Stomach (tissue), 9 donors: ENCODE data around the gene BORCS6. TPM values are rescaled to one million over a fixed set of nuclear protein-coding genes. Genes with fewer than 3 reads are reported as not detected.
A peak's percentile ranks its signal among the peaks of the same experiment; 100 is the strongest.

Source experiments
- DNase-seq, 2 donors: peaks; one replicate each; pipeline versions ENCODE4 v3.0.0 to v3.0.0-alpha.2; 2013 to 2019
- H3K27ac ChIP-seq, 5 donors: fragments of 200-600 bp in 4 of 5; sonication (generic) in 4 of 5; one replicate each; pipeline ENCODE4 v1.5.1; 2013 to 2019; ENCODE audit warnings: mild to moderate bottlenecking in 1 of 5, moderate library complexity in 1 of 5
- H3K27me3 ChIP-seq, 3 donors: fragments of 200-600 bp; sonication (generic); one replicate each; pipeline ENCODE4 v1.5.1; 2017 to 2019; ENCODE audit warnings: mixed run types in 1 of 3
- H3K36me3 ChIP-seq, 4 donors: fragments of 200-600 bp; sonication (generic); 1 replicate in 3 of 4; 2 replicates in 1 of 4; pipeline ENCODE4 v1.5.1; 2016 to 2019
- H3K4me1 ChIP-seq, 4 donors: fragments of 200-600 bp; sonication (generic); one replicate each; pipeline ENCODE4 v1.5.1; 2016 to 2019
- H3K4me3 ChIP-seq, 4 donors: fragments of 200-600 bp; sonication (generic) in 3 of 4; one replicate each; pipeline ENCODE4 v1.5.1; 2016 to 2019; ENCODE audit warnings: mild to moderate bottlenecking in 1 of 4
- H3K9me3 ChIP-seq, 4 donors: fragments of 200-600 bp; sonication (generic); one replicate each; pipeline ENCODE4 v1.5.1; 2016 to 2019
- EP300 ChIP-seq: sonication (generic); formaldehyde crosslinking; IDR thresholded peaks from one replicate; pipeline ENCODE4 v1.6.1; 2017; ENCODE audit warnings: antibody characterized with exemption
- POLR2A ChIP-seq, 4 donors: fragments of 450-650 bp; IDR thresholded peaks; one replicate each; pipeline ENCODE4 v1.6.1; 2016; ENCODE audit warnings: antibody characterized with exemption in 4 of 4, control low read depth in 2 of 4, mild to moderate bottlenecking in 1 of 4, moderate library complexity in 1 of 4
- POLR2AphosphoS5 ChIP-seq, 3 donors: sonication (generic); formaldehyde crosslinking; IDR thresholded peaks; one replicate each; pipeline ENCODE4 v1.6.1; 2016; ENCODE audit warnings: antibody characterized with exemption in 3 of 3
- WGBS, 5 donors: extraction: QIAGEN DNeasy Blood & Tissue Kit in 3 of 5; methylation state at CpG; one replicate each; pipeline versions ENCODE4 v1.1.5 to v1.1.7; 2013 to 2018; 5-methylcytosine and 5-hydroxymethylcytosine counted together
- intact Hi-C: fragments of 100-400 bp; cut with DNase I; formaldehyde crosslinking; loops from one replicate; pipeline ENCODE4 v1.15.1; 2023; ENCODE audit warnings: low total_unique reads
- polyA plus RNA-seq, 3 donors: library from polyadenylated mRNA; stranded (reverse); fragments of 200-250 nt; gene quantifications; one replicate each; pipeline ENCODE4 v1.2.3, GENCODE V29; 2013
- total RNA-seq, 5 donors: library from RNA; depleted of rRNA; stranded (reverse); fragments of >200 nt; gene quantifications; one replicate each; pipeline versions ENCODE4 v1.1.0 to v1.2.3, GENCODE V29; 2014 to 2016
- TF ChIP-seq, protein P1 (sequence below), 7 experiments: fragments of 450-650 bp in 4 of 7; fragments of 200-600 bp in 3 of 7; sonication (generic) in 3 of 7; IDR thresholded peaks; one replicate each; pipeline ENCODE4 v1.5.1; 2016 to 2019; ENCODE audit warnings: antibody characterized with exemption in 7 of 7, control low read depth in 2 of 7, mild to moderate bottlenecking in 1 of 7
- donor health status: healthy with polysubstance abuse.
- donor health status: Bipolar disorder and iron deficiency.
- donor health status: healthy.

The BORCS6 gene
- total and polyA plus RNA-seq, 8 donors: 0.58 to 70.1 (median 7.3) TPM

DNA sequence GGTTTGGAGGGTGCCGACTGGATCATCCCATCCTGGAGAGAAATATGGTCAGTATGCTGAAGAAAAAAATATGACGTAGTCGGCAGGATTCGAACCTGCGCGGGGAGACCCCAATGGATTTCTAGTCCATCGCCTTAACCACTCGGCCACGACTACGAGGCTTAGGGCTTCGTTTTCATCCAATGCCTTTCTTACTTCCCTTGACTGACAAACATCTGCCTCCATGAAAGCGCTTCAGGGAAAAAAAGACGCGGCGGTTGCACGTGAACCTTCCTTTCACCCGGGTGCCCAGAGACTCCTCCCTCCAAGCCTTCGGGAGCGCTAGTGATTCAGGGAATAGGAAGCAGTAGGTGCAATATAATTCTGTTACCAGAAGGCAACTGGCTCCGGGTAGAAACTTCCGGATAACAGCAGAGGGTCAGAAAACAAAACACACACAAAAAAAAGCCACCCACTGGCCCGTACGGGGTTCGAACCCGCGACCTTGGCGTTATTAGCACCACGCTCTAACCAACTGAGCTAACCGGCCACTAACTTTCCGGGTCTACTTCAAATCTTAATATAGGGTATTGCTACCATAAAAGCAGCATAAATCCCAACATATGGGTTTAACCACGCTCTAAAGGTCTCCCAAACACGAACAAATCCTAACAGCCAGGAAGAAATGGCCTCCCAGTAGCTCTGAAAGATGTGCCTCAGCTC lies 36.7 kb upstream of the BORCS6 start:
- DNase-seq: peak; percentile 32 to 94
- no peaks in the 10 kb centered on the region for H3K9me3 ChIP-seq
- 14 to 32% (median 18%) methylated on average over 32 of the region's 32 CpGs for WGBS, 5 donors
- peak overlapping the region in 3 of 4 donors; percentile 14 to 40 (median 24) for H3K4me3 ChIP-seq
- no peaks in the 10 kb centered on the region for H3K27me3 ChIP-seq
- peaks cover 17 to 36% (median 26%) of the 10 kb centered on the region in 4 donors for H3K4me1 ChIP-seq
- H3K36me3 ChIP-seq: peaks cover 45 to 48% (median 46%) of the 10 kb centered on the region in 4 donors
- H3K27ac ChIP-seq: peak overlapping the region in 4 of 5 donors; percentile 70 to 78 (median 74)
- peak in 1 of 3 donors; percentile 38 for TF ChIP-seq POLR2AphosphoS5 (IDR thresholded peaks at IDR 0.05)
- TF ChIP-seq EP300: no peak
- intact Hi-C loops: no loop called here

DNA sequence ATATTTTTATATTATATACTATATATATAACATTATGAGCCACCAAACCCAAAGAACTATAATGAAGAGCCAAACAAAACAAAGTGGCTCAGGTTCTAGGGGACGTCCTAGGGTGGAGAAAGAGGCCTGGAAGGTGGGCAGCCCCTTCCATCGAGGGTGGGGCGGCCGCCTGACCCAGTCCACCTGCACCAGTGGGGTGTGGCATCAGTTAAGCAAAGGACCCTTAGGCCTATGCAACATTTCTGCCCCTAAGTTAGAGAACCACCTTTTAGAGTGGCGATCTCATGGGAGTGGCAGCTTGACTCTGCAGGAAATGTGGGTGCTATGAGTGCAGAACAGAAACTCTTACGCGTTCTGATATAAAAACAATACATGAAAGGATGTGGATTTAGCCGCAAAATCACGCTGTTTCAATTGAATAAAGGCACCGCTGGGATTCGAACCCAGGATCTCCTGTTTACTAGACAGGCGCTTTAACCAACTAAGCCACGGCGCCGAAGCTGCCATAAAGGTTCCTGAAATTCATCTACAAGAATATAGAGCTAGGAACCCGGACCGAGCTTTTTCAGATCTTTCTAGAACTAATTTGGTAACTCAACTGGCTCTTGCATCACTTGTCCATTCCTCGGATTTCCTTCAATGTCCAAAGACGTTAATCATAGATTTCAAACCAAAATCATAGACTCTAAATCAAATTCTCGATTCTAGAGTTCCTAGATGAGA lies 36.0 kb upstream of the BORCS6 start:
- peaks cover 17 to 37% (median 28%) of the 10 kb centered on the region in 4 donors for H3K4me1 ChIP-seq
- TF ChIP-seq EP300 (no peak), POLR2AphosphoS5 (IDR thresholded peaks at IDR 0.05) (no peak), POLR2A (IDR thresholded peaks at IDR 0.05) (no peak)
- TF ChIP-seq, protein P1, sequence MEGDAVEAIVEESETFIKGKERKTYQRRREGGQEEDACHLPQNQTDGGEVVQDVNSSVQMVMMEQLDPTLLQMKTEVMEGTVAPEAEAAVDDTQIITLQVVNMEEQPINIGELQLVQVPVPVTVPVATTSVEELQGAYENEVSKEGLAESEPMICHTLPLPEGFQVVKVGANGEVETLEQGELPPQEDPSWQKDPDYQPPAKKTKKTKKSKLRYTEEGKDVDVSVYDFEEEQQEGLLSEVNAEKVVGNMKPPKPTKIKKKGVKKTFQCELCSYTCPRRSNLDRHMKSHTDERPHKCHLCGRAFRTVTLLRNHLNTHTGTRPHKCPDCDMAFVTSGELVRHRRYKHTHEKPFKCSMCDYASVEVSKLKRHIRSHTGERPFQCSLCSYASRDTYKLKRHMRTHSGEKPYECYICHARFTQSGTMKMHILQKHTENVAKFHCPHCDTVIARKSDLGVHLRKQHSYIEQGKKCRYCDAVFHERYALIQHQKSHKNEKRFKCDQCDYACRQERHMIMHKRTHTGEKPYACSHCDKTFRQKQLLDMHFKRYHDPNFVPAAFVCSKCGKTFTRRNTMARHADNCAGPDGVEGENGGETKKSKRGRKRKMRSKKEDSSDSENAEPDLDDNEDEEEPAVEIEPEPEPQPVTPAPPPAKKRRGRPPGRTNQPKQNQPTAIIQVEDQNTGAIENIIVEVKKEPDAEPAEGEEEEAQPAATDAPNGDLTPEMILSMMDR (IDR thresholded peaks at IDR 0.05): no peak
- intact Hi-C loops: no loop called here
- no peaks in the 10 kb centered on the region for H3K27me3 ChIP-seq
- H3K36me3 ChIP-seq: peaks cover 38 to 41% (median 39%) of the 10 kb centered on the region in 4 donors
- DNase-seq: peak; percentile 39 to 69
- H3K9me3 ChIP-seq: no peaks in the 10 kb centered on the region
- peak overlapping the region in 1 of 4 donors; percentile 40 for H3K4me3 ChIP-seq
- peak overlapping the region in 4 of 5 donors; percentile 70 to 78 (median 74) for H3K27ac ChIP-seq
- 35 to 70% (median 60%) methylated on average over 20 of the region's 20 CpGs for WGBS, 5 donors

DNA sequence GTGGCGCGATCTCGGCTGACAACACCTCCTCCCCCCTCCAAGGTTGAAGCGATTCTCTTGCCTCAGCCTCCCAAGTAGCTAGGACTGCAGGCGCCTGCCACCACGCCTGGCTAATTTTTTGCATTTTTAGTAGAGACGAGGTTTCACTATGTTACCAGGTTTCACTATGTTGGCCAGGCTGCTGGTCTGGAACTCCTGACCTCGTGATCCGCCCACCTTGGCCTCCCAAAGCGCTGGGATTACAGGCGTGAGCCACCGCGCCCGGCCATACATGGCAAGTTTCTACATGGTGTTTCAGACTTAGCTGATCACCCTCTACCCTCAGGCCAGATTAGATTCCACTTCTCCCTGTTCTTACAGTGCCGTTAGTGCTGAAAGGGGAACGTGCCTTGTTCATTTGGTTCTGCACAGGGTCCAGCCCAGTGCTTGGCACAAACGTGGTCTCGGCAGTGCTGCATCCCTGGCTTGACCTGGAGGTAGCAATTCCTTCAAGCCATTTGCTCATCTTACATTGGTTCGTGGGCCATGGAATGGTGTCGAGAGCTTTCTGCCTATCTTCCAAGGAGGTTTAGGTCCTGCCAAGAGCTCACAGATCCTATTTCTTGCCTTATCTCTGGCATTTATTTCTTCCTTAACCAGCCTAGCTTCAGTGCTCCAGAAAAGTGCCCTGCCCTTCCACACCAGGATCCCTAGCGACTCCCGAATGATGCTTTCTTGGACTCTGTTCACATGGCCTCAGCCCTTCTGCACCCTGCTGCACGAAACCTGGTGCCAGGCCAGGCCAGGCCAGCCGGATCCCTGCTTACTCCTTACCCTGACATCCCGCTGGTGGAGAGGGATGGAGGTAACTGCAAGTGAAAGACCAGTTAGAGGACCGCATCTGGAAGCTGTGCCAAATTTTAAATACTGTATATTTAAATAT lies 35.2 kb upstream of the BORCS6 start:
- no peak for DNase-seq
- H3K4me3 ChIP-seq: no peak overlapping the region
- peaks cover 23 to 46% (median 35%) of the 10 kb centered on the region in 4 donors for H3K4me1 ChIP-seq
- TF ChIP-seq POLR2A (IDR thresholded peaks at IDR 0.05) (no peak), EP300 (no peak), POLR2AphosphoS5 (IDR thresholded peaks at IDR 0.05) (no peak)
- TF ChIP-seq, protein P1 (IDR thresholded peaks at IDR 0.05): no peak
- 85 to 93% (median 92%) methylated on average over 26 of the region's 26 CpGs for WGBS, 5 donors
- no peaks in the 10 kb centered on the region for H3K27me3 ChIP-seq
- H3K9me3 ChIP-seq: no peaks in the 10 kb centered on the region
- H3K27ac ChIP-seq: peak overlapping the region in 2 of 5 donors; percentile 70 to 78
- peaks cover 29 to 33% (median 31%) of the 10 kb centered on the region in 4 donors for H3K36me3 ChIP-seq
- intact Hi-C loops: no loop called here

DNA sequence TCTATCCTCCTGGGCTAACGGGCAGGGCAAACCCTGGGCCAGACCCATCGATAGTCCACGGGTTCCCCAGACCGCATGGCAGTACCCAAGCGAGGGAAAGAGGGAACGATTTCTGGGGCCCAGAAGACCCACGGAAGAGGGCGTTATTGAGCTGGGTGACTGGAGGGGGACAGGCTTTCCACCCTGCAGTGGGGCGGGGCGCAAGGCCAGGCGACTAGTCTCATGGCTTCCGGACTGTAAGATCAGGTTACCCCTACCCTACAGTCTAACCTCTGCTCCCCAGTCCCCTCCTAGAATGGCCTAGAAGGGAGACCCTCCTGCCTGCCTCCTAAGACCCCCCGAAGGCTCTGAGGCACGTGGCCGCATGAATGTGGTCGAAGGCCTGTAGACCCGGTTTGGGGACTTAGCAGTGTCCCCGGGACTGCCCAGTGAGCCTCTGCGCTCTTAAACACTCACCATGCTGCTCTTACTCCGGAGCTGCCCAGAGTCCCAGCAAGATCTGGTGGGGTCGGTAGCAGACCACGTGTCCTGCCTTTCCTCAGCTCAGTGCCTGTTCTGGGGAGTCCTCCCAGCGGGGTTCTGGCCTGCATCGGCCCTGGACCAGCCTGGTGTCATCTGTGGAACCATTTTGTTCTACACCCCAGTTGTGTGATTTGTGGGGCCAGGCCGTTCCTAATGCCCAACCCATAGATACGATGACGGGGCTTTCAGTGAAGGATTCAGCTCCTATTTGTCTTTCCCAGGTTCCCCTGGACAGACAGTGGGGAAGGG lies 33.6 kb upstream of the BORCS6 start:
- 2 to 7% (median 6%) methylated on average over 17 to 27 of the region's 27 CpGs for WGBS, 5 donors
- peak; percentile 67 to 88 for DNase-seq
- intact Hi-C loops: no loop called here

More for the DNA sequence above, 33.6 kb upstream of the BORCS6 start:
- peaks cover 13 to 17% (median 15%) of the 10 kb centered on the region in 4 donors for H3K36me3 ChIP-seq
- peaks cover 26 to 54% (median 37%) of the 10 kb centered on the region in 4 donors for H3K4me1 ChIP-seq
- no peaks in the 10 kb centered on the region for H3K9me3 ChIP-seq
- H3K27me3 ChIP-seq: no peaks in the 10 kb centered on the region
- H3K4me3 ChIP-seq: peak overlapping the region; percentile 57 to 70 (median 65)
- no peak for TF ChIP-seq EP300
- no peak for TF ChIP-seq POLR2A (IDR thresholded peaks at IDR 0.05)
- TF ChIP-seq, protein P1 (IDR thresholded peaks at IDR 0.05): no peak
- TF ChIP-seq POLR2AphosphoS5 (IDR thresholded peaks at IDR 0.05): no peak
- H3K27ac ChIP-seq: peak overlapping the region; percentile 88 to 99 (median 96)
